ENCODE results near the gene SCARF2.

SCARF2 gene

DNA sequence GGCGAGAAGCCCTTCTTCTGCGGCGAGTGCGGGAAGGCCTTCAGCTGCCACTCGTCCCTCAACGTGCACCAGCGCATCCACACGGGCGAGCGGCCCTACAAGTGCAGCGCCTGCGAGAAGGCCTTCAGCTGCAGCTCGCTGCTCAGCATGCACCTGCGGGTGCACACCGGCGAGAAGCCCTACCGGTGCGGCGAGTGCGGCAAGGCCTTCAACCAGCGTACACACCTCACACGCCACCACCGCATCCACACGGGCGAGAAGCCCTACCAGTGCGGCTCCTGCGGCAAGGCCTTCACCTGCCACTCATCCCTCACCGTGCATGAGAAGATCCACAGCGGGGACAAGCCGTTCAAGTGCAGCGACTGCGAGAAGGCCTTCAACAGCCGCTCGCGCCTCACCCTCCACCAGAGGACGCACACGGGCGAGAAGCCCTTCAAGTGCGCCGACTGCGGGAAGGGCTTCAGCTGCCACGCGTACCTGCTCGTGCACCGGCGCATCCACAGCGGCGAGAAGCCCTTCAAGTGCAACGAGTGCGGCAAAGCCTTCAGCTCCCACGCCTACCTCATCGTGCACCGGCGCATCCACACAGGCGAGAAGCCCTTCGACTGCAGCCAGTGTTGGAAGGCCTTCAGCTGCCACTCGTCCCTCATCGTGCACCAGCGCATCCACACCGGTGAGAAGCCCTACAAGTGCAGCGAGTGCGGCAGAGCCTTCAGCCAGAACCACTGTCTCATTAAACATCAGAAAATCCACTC is 31.5 kb downstream of the SCARF2 start:
- DNase-seq, result no peak
- Mint-ChIP-seq H3K4me3 (no peak overlapping the region), H3K27me3 (no peaks in the 10 kb centered on the region), H3K9me3 (no peaks in the 10 kb centered on the region), H3K27ac (no peak overlapping the region), H3K4me1 (peaks cover 4% of the 10 kb centered on the region), H3K36me3 (ENCODE audit: low read depth) (peaks cover 21% of the 10 kb centered on the region)
- no peak for ATAC-seq

- ATAC-seq, result no peak
- no peak overlapping the region for H3K4me3 Mint-ChIP-seq
Observed at GRCh38 chr22:20405291-20405930, 32.2 kb downstream of the SCARF2 start.

GRCh38 chr22:20404881-20405280 is 32.7 kb downstream of the SCARF2 start:
- H3K9me3 Mint-ChIP-seq, result no peaks in the 10 kb centered on the region
- no peak overlapping the region for H3K4me3 Mint-ChIP-seq
- peaks cover 21% of the 10 kb centered on the region for H3K36me3 Mint-ChIP-seq (ENCODE audit: low read depth)
- no peak overlapping the region for H3K27ac Mint-ChIP-seq
- peaks cover 4% of the 10 kb centered on the region for H3K4me1 Mint-ChIP-seq
- H3K27me3 Mint-ChIP-seq, result no peaks in the 10 kb centered on the region
- DNase-seq (no peak), ATAC-seq (no peak)

More at GRCh38 chr22:20405291-20405930, 32.2 kb downstream of the SCARF2 start:
- no peak overlapping the region for H3K27ac Mint-ChIP-seq
- no peaks in the 10 kb centered on the region for H3K27me3 Mint-ChIP-seq
- peaks cover 21% of the 10 kb centered on the region for H3K36me3 Mint-ChIP-seq (ENCODE audit: low read depth)
- DNase-seq, result no peak
- H3K9me3 Mint-ChIP-seq, result no peaks in the 10 kb centered on the region
- peaks cover 4% of the 10 kb centered on the region for H3K4me1 Mint-ChIP-seq

GRCh38 chr22:20403779-20404140 is 33.9 kb downstream of the SCARF2 start:
- DNase-seq (no peak), ATAC-seq (no peak)
- Mint-ChIP-seq H3K9me3 (no peaks in the 10 kb centered on the region), H3K4me1 (peaks cover 8% of the 10 kb centered on the region), H3K4me3 (no peak overlapping the region), H3K27me3 (no peaks in the 10 kb centered on the region), H3K27ac (no peak overlapping the region), H3K36me3 (ENCODE audit: low read depth) (peaks cover 21% of the 10 kb centered on the region)

DNA sequence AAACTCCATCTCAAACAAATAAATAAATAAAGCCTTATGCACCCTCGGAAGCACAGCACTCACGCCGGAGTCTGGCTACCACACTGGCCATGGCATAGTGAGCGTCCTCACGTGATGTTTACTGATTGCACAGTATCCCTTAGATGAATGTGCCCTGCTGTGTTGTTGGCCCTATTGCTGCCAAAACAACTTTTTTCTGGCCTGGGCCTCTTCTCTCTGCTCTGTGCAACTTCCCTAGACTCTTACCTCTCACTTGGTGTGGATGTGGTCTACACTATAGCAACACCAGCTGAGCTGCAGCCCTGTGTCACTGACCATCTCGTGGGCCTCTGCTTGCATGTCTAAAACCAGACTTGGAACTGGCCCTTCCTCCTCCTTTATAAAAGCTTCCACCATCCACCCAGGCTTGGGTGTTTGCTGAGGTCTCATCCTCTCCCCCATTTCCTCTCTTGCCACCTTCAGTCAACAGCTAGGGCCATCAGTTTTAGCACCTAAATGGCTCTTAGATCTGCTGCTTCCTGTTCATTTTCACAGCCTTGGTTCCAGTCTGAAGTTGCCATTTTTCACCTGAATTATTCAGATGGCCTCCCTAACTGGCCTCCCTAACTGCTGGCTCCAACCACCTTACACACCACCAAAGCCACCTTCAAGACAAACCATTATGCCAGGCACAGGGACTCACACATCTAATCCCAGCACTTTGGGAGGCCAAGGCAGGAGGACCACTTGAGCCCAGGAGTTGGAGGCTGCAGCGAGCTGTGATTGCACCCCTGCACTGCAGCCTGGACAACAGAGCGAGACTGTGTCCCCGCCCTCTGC is 34.5 kb downstream of the SCARF2 start:
- DNase-seq (no peak), ATAC-seq (no peak)
- Mint-ChIP-seq H3K27me3 (no peaks in the 10 kb centered on the region), H3K27ac (no peak overlapping the region), H3K4me1 (peaks cover 11% of the 10 kb centered on the region), H3K4me3 (no peak overlapping the region), H3K9me3 (no peaks in the 10 kb centered on the region), H3K36me3 (ENCODE audit: low read depth) (peaks cover 21% of the 10 kb centered on the region)

DNA sequence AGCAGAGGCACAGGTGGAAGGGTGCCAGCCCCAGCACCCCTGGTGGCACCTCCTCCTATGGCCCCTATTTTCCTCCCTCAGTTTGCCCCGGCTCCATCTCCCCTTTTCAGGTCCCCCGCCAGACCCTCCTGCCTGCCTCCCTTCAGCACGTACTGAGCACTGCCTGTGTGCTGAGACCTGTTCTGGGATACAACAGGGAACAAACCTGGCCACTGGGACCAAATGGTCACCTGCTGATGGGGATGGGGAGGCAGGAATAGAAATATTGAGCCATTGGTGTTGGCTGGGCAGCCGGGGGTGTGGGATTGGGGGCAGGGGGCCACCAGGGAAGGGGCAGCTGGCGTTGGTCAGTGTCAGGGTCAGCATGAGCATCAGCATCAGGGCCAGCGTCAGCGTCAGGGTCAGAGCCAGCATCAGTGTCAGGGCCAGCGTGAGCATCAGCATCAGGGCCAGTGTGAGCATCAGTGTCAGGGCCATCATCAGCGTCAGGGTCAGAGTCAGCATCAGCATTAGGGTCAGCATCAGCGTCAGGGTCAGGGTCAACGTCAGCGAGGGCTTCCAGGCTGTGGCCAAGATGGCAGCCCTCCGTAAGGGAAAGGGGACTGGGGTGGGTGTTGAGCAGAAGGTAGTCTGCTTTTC is 36.1 kb downstream of the SCARF2 start:
- H3K27ac Mint-ChIP-seq, result no peak overlapping the region
- H3K9me3 Mint-ChIP-seq, result no peaks in the 10 kb centered on the region
- no peak overlapping the region for H3K4me3 Mint-ChIP-seq
- peaks cover 15% of the 10 kb centered on the region for H3K4me1 Mint-ChIP-seq
- peaks cover 20% of the 10 kb centered on the region for H3K36me3 Mint-ChIP-seq (ENCODE audit: low read depth)
- no peaks in the 10 kb centered on the region for H3K27me3 Mint-ChIP-seq
- ATAC-seq, result no peak
- DNase-seq, result no peak

- DNase-seq (no peak), ATAC-seq (no peak)
- Mint-ChIP-seq H3K4me3 (no peak overlapping the region), H3K27me3 (no peaks in the 10 kb centered on the region), H3K27ac (no peak overlapping the region), H3K36me3 (ENCODE audit: low read depth) (peaks cover 18% of the 10 kb centered on the region), H3K9me3 (no peaks in the 10 kb centered on the region), H3K4me1 (peaks cover 22% of the 10 kb centered on the region)
Observed at GRCh38 chr22:20400606-20401375, 36.8 kb downstream of the SCARF2 start.

DNA sequence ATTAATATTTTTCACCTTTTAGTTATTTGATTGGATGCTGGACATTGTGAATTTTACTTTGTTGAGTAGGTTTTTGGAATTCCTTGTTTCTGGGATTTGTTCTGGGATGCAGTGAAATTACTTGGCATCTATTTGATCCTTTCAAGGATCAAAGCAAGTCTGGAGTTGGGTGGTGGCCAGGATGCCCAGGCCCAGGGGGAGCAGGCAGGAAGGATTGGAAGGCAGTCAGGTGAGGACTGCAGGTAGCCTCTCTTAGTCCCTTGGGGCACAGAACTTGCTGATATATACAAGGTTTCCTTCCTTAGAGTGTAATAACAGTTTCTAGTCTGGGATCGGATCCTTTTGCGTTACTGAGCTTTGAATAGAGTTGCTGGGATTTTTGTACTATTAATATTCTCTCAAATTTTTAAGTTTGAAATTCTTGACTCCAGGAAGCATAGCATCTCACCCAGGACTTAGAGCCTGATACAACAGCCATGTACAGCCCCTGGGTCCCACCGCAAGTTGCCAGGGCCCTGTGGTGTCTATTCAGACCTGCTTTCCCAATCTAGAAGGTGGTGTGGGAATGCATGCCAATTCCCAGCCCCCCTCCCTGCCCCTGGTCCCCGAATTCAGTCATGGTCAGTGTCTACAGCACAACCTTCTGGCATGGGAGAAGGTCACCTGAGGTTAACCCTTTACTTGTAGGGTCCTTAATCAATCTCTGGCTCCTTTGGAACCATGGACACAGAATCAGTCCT is 37.6 kb downstream of the SCARF2 start:
- H3K27ac Mint-ChIP-seq, result no peak overlapping the region
- H3K4me1 Mint-ChIP-seq, result peaks cover 29% of the 10 kb centered on the region

DNA sequence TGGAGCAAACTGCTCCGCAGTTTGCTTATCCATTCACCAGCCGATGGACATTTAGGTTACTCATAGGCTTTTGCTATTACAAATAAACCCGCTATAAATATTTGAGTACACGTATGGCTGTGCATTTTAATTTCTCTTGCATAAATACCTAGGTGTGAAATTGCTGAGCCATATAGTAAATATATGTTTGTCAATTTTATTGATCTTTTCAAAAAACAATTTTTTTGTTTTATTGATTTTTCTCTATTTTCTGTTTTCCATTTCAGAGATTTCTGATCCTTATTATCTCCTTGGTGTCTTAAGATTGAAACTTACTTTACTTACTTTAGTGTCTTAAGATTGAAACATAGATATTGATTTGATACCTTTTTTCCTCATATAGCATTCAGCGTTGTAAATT is 39.2 kb downstream of the SCARF2 start:
- ATAC-seq (no peak), DNase-seq (no peak)
- no peak overlapping the region for H3K27ac Mint-ChIP-seq
- H3K4me1 Mint-ChIP-seq, result peaks cover 39% of the 10 kb centered on the region
- H3K27me3 Mint-ChIP-seq, result no peaks in the 10 kb centered on the region
- no peaks in the 10 kb centered on the region for H3K9me3 Mint-ChIP-seq
- H3K36me3 Mint-ChIP-seq (ENCODE audit: low read depth), result peaks cover 11% of the 10 kb centered on the region
- H3K4me3 Mint-ChIP-seq, result no peak overlapping the region

More for the DNA sequence above, 37.6 kb downstream of the SCARF2 start:
- Mint-ChIP-seq H3K9me3 (no peaks in the 10 kb centered on the region), H3K27me3 (no peaks in the 10 kb centered on the region), H3K36me3 (ENCODE audit: low read depth) (peaks cover 17% of the 10 kb centered on the region), H3K4me3 (no peak overlapping the region)
- ATAC-seq, result no peak
- no peak for DNase-seq

DNA sequence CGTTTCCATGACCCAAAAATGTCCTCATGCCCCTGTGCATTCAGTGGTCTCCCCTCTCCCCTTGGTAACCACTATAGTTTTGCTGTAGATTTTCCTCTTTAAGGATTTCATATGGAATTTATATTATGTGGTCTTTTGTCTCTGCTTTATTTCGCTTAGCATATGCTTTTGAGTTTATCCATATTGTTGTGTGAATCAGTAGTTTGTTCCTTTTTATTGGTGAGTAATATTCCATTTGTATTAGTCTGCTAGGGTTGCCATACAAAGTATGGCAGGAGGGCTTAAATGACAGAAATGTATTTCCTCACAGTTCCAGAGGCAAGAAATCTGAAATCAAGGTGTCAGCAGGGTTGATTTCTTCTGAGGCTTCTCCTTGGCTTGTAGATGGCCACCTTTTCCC is 40.1 kb downstream of the SCARF2 start:
- DNase-seq (no peak), ATAC-seq (no peak)
- Mint-ChIP-seq H3K4me3 (no peak overlapping the region), H3K27me3 (no peaks in the 10 kb centered on the region), H3K4me1 (peaks cover 35% of the 10 kb centered on the region), H3K36me3 (ENCODE audit: low read depth) (peaks cover 7% of the 10 kb centered on the region), H3K9me3 (no peaks in the 10 kb centered on the region), H3K27ac (no peak overlapping the region)

DNA sequence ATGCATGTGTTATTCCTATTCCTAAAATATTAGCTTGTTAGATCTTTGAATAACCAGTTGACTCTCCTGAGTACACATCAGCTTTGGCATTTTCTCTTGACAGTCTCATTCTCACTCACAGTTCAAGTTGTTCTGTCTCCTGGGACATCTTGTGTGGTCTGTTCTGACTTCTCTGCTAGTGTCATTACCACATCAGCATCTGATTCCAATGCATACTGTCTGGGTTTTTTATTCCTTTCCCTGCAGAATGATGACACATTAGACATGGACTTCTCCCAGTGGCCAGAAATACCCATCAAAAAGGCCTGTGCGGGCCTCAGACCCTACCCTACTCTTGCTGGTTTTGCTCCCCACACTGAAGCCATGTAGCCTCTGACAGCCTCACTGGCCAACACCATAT is 41.0 kb downstream of the SCARF2 start:
- Mint-ChIP-seq H3K9me3 (no peaks in the 10 kb centered on the region), H3K4me1 (peaks cover 35% of the 10 kb centered on the region), H3K27me3 (no peaks in the 10 kb centered on the region), H3K27ac (no peak overlapping the region), H3K4me3 (no peak overlapping the region), H3K36me3 (ENCODE audit: low read depth) (peaks cover 6% of the 10 kb centered on the region)
- ATAC-seq, result no peak
- DNase-seq, result no peak

DNA sequence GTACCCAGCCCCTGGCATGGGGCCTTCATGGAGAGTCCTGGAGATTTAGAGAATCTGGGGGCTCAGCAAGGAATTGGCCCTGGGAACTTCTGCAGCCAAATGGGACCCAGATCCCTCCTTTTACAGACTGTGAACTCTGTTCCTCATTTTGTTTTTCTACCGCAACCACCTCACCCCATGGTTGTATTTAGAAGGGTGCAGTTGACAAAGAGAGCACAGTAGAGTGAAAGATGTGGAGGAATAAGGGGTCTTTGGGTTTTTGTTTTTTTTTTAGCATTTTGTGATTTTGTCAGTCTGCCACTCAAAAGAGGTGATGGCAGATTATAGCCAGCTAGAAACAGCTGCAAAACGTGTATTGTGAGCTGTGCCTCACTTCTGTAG is 41.7 kb downstream of the SCARF2 start:
- H3K9me3 Mint-ChIP-seq, result no peaks in the 10 kb centered on the region
- H3K27ac Mint-ChIP-seq, result no peak overlapping the region
- H3K4me3 Mint-ChIP-seq, result peak overlapping the region; percentile 85
- H3K27me3 Mint-ChIP-seq, result no peaks in the 10 kb centered on the region
- DNase-seq (no peak), ATAC-seq (no peak)
- H3K4me1 Mint-ChIP-seq, result peaks cover 35% of the 10 kb centered on the region
- H3K36me3 Mint-ChIP-seq (ENCODE audit: low read depth), result peaks cover 4% of the 10 kb centered on the region

DNA sequence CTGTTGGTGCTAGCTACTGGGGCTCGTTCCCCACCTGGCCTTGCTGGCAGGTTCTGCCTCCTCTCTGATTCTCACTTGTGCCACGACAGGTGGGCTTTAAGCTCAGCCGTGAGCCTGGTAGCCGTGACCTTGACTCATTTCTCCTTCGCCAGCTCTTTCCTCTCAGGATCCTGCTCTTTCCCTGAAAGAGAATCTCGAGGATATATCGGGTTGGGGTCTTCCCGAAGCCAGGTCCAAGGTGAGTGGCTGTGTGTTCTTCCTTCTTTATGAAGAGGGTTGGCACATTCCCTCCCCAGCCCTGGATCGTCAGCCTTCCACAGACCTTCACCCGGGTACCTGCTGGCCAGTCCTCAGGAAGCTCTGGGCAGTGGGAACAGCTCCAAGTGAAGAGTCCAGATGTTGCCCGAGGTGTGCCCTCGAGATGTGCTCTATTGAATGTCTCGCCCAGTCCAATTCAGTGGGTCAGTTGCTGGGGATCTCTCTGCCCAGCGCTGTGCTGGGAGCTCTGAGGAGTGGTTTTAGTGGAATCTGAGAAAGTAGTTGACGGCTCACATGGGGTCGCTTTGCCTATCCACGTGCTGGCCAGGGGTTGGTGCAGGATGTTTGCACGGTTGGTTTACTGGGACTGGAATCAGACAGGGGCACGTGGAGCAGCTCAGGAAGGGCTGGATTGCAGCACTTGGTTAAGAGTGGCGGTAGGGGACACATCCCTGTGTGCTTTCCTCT is 42.3 kb downstream of the SCARF2 start:
- no peaks in the 10 kb centered on the region for H3K27me3 Mint-ChIP-seq
- DNase-seq (no peak), ATAC-seq (no peak)
- H3K4me1 Mint-ChIP-seq, result peaks cover 35% of the 10 kb centered on the region
- H3K27ac Mint-ChIP-seq, result peak overlapping the region; percentile 63
- peak overlapping the region; percentile 85 for H3K4me3 Mint-ChIP-seq
- no peaks in the 10 kb centered on the region for H3K9me3 Mint-ChIP-seq
- peaks cover 4% of the 10 kb centered on the region for H3K36me3 Mint-ChIP-seq (ENCODE audit: low read depth)

Measured in activated naive CD8-positive, alpha-beta T cell treated with anti-CD3 and anti-CD28 coated beads, Interleukin-2, amount 50 U/mL, for 24 hours (primary cell).